NCI-H345 treated with DMSO at 0.1 percent for 48 hours (cell line): Measurements from ENCODE around the gene AMN1.
"Not testable (repeated sequence)": the region's sequence is repeated elsewhere in the genome, so short reads cannot be mapped to it uniquely, and the experiment has no call there.

Experiments used
- DNase-seq: peaks from one replicate; lab custom pipeline; 2025; ENCODE audit not compliant: unreplicated experiment; lab: John Stamatoyannopoulos, UW

The AMN1 gene

DNA sequence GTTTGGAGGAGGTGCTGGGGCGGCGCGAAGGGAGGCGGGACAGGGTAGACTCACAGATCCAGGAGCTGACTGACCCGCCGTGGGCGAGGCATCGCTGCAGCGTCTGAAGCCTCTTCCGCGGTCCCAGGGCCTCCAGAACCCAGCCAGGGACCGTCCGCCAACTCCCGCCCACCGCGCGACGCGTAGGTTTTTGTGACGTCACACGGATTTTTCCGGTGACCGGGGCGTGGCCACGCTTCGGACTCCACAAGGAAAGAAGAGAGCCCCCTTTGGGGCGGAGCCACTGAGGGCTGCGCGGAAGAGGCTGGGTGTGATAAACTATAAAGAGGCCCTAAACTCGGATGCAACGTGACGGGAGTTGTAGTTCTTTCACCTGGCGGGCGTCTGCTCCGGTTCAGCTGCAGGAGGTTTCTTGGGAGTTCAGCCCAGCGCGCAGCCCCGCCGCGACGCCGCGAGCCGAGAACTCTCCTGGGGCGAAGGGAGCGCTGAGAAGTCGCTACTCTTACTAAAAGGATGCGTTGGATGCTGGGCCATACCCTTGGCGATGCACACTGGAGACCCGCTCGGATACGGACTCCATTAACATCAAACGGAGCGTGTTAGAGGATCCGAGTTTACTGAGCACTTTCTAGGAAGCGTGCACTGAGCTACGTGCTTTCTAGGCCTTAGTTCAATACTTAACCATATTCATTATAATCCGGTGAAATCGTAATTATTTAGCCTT, at the start of gene AMN1:
TSS of gene AMN1 (minus strand) at position 105 of the 724 bp plus-strand sequence. CDS start at position 92, 13 bp downstream.
- peak; percentile 98 for DNase-seq

- DNase-seq, result no peak
Measured at GRCh38 chr12:31773867-31774266, 45.0 kb upstream of the AMN1 start.

GRCh38 chr12:31773223-31773750, 44.5 kb upstream of the AMN1 start:
- no peak for DNase-seq

GRCh38 chr12:31772685-31773222, 43.9 kb upstream of the AMN1 start:
- no peak for DNase-seq

- no peak for DNase-seq
Measured at GRCh38 chr12:31772186-31772585, 43.4 kb upstream of the AMN1 start.

- no peak for DNase-seq
Measured at GRCh38 chr12:31768046-31768445, 39.2 kb upstream of the AMN1 start.

- no peak for DNase-seq
Measured at GRCh38 chr12:31765931-31766330, 37.1 kb upstream of the AMN1 start.

- no peak for DNase-seq
Measured at GRCh38 chr12:31759632-31760459, 31.0 kb upstream of the AMN1 start.

GRCh38 chr12:31758297-31758696, 29.5 kb upstream of the AMN1 start:
- DNase-seq, result not testable (repeated sequence)

DNA sequence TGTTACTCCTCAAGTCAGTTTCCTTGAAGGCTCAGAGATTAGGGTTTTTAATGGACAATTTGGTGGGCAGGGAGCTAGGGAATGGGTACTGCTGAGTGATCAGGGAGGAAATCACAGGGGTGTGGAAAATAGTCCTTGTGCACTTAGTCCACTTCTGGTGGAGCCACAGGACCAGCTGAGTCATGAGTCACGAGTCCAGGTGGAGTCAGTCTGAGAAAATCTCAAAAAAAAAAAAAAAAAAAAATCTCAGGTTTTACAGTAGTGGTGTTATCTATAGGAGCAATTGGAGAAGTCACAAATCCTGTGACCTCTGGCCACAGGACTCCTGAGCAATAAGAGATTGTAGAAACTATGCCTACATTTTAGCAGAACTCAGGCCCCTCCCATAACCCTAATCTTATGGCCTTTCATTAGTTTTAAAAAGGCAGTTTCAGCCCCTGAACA, 28.2 kb upstream of the AMN1 start:
- DNase-seq, result no peak

DNA sequence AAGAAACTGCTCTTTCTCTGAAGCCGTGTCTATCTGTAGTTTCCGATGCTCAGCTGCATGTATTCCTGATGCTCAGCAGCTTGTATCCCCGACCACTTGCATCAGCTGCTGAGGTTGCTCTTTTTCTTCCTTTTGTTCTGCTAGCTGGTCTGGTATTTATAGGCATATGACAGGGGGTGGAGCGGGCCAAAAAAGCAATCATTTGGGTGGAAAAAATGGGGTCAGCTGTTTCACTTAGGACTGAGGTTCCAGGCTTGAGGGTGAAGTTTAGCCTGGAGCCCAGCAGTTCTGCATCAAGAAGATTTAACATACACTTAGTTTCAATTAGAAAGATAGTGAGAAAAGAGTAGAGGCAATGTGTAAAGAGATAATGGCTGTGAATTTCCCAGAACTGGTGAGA, 23.6 kb upstream of the AMN1 start:
- DNase-seq, result no peak

DNA sequence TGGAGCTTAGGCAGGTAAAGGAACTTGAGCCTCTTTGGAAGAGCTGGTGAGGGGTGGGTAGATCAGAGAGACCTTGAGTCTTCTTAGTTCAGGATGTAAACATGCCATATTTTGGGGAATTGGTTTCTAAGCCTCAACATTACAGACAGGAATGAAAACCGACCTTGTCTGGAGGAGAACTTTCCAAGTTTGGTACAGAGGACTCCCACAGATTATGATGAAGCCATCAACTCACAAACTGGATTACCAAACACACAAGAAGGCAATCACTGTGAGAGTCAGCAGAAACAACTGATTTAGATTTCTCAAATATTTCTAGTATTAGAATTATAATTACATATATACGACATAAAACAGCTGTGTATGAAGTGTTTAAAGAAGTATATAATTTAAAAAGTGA, 22.3 kb upstream of the AMN1 start:
- no peak for DNase-seq

DNA sequence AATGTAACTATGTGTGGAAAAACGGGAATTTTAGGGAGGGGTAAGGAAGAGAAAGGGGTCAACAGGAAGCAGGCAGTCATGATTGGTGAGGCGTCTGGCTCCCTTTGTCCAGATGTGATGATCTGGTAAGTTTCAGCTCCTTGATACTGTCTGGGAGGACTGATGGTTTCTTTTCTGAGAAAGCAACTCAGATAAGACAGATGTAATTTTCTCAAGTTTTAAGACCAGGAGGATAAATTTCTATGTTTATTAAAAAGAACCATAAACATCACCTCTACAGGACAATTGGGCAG, 21.9 kb upstream of the AMN1 start:
- no peak for DNase-seq

DNA sequence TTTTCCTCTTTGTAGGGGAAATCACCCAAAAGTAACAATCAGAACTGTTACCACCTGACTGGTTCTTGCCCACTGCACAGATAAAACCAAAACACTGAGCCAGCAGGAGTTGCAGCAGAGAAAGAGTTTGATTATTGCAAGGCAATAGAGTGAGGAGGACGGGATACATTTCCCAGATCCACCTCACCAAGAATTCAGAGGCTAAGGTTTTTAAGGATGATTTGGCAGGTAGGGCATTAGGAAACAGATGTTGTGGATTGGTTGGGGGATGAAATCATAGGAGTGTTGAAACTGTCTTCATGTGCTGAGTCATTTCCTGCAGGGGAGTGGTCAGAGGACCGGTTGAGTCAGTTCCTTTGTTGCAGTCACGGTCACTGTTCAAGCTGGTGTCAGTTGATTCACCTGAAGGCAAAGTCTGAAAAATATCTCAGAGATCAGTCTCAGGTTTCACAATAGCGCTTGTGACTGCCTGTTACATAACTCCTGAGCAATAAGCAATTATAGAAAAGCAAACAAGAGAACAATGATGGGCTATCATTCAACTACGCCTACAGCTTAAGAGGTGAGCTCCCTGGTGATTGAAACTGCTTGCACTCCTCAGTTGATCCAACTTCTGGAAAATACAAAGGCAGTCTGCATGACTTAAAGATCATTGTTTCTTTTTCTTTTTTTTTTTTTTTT, 20.3 kb upstream of the AMN1 start:
- peak; percentile 98 for DNase-seq

DNA sequence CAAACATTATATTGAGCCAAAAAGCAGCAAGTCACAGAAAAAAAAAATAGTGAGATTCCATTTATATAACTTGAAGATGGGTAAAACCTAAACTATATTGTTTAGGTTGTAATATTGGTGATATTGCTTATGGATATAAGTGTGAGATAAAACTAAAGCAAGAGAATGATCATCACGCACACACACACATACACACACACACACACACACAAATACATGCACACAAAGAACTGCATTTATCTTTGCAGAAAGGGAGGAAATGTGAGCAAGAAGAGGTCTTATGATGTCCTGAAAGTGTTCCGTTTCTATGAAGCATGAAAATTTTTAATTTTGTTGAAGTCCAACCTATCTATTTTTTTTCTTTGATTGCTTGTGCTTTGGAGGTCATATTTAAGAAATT, 16.4 kb upstream of the AMN1 start:
- no peak for DNase-seq

DNA sequence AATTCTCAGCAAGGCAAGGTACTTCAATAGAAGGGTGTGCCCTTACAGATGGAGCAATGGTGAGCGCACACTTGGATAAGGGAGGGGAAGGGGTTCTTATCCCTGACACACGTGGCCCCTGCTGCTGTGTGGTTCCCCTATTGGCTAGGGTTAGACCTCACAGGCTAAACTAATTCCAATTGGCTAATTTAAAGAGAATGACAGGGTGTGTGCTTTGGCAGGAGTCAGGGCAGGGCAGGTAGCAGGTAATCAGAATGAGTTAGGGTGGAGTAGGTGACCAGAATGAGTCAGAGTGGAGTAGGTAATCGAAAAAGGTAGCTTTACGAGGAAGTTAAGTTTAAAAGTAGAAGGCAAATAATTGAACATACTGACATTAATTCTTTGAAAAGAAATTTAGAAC, 15.5 kb upstream of the AMN1 start:
- not testable (repeated sequence) for DNase-seq

GRCh38 chr12:31742891-31743290, 14.1 kb upstream of the AMN1 start:
- DNase-seq, result peak; percentile 19

DNA sequence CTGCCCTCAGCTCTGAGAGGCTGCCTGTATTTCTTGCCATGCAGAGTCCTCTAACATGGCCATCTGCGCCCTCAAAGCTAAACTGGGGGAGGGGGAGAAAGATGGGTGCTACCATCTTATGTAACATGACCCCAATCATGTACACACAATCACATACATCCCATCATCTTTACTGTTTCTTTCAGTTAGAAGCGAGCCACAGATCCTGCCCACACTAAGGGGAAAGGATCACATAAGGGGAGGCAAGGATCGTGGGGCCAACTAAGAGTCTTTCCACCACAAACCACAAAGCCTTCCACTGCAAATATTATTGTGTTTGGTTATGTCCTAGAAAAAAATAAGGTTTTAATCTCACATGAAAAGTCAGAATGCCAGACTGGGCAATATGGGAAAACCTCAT, 11.8 kb upstream of the AMN1 start:
- no peak for DNase-seq

GRCh38 chr12:31737763-31738162, 8.9 kb upstream of the AMN1 start:
- DNase-seq, result no peak

- no peak for DNase-seq
Measured at GRCh38 chr12:31737345-31737744, 8.5 kb upstream of the AMN1 start.

DNA sequence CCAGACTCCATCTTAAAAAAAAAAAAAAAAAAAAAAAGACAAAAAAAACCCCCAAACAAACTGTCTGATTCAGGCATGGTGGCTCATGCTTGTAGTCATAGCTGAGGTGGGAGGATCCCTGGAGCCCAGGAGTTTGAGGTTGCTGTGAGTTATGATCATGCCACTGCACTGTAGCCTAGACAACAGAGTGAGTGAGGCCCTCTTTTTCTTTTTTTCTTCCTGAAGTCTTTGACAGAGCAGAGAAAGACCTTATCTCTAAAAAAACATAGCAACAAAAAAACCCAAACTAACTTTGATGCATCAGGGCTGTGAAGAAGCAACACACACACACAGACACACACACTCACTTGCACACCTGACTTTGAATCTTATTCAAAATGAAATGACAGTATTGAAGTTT, 7.7 kb upstream of the AMN1 start:
- no peak for DNase-seq
